HG03064 (cell line): ENCODE results near the gene S1PR2.
"Not testable (repeated sequence)": the region's sequence is repeated elsewhere in the genome, so short reads cannot be mapped to it uniquely, and the experiment has no call there.

Source experiments
- ATAC-seq: cut with Tn5 transposase; IDR thresholded peaks from one replicate; pipeline ENCODE4 v1.9.1; 2021; ENCODE audit warnings: low read depth; ENCODE audit not compliant: unreplicated experiment

Gene S1PR2

DNA sequence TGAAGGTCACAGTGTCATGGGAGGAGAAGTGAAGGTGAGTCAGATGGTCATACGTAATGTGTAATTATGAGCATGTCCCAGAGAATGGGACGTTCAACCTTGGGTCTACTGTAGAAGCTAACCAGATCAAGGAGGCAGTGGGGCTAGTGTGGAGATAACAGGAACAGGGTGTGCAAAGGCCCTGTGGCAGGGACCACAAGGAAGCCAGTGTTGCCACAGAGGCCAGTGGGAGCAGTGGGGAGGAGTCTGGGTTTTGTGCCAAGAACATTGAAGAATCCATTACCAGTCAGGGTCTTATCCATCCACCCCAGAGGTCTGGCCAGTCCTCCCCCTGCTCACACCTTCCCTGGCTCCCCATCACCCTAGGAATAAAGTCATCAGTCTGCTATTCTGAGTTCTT lies 24.2 kb upstream of the S1PR2 start:
- no peak for ATAC-seq

DNA sequence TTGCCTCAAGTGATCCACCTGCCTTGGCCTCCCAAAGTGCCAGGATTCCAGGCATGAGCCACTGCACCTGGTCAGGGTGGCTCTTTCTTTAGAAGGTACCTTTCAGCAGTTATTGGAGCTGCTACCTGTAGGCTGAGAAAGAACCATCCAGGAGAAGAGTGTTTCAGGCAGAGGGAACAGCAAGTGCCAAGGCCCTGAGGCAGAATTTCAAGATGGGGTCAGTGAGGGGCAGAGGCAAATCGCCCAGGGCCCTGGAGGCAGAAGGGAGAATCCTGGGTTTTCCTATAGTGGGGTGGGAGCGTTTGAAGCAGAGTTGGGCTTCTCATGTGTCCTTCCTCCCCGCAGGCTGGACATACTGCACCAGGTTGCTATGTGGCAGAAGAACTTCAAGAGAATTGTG lies 23.1 kb upstream of the S1PR2 start:
- no peak for ATAC-seq

- no peak for ATAC-seq
Observed at GRCh38 chr19:10252707-10253106, 21.6 kb upstream of the S1PR2 start.

DNA sequence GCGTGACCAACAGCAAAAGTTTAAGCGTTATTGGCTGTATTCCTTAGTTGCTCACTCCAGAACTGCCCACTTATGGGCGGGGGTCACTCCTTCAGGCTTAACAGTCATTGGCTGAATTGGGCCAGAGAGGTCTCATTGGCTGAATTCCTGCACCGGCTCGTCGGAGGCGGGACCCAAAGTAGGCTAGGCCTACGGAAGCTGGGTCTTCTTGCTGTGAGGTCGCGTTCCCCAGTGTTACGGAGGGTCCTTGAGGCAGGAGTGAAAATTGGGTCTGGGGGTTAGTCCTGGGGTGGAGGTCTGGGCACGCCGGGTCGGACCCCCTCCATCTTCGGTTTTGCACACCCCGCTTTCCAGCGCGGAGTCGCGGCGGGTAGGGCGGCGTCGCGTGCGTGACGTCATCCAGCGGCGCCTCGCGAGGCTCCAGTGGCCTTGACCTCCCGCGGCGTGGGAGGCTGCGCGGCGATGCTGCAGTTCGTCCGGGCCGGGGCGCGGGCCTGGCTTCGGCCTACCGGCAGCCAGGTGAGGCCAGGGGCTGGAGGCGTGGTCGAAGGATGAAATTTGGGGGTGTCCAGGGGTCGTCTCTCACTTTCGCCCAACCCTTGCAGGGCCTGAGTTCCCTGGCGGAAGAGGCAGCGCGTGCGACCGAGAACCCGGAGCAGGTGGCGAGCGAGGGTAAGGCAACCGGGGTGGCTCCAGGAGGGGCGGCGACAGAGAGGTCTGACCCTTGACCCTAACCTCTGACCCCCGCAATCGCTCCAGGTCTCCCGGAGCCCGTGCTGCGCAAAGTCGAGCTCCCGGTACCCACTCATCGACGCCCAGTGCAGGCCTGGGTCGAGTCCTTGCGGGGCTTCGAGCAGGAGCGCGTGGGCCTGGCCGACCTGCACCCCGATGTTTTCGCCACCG lies 20.9 kb upstream of the S1PR2 start, which contains the start of gene MRPL4:
MRPL4 (plus strand) TSS at position 423 of the 903 bp plus-strand sequence; CDS start at position 463, 40 bp downstream.
- peak; percentile 64 for ATAC-seq

- ATAC-seq = no peak
Observed at GRCh38 chr19:10246511-10246910, 15.4 kb upstream of the S1PR2 start.

DNA sequence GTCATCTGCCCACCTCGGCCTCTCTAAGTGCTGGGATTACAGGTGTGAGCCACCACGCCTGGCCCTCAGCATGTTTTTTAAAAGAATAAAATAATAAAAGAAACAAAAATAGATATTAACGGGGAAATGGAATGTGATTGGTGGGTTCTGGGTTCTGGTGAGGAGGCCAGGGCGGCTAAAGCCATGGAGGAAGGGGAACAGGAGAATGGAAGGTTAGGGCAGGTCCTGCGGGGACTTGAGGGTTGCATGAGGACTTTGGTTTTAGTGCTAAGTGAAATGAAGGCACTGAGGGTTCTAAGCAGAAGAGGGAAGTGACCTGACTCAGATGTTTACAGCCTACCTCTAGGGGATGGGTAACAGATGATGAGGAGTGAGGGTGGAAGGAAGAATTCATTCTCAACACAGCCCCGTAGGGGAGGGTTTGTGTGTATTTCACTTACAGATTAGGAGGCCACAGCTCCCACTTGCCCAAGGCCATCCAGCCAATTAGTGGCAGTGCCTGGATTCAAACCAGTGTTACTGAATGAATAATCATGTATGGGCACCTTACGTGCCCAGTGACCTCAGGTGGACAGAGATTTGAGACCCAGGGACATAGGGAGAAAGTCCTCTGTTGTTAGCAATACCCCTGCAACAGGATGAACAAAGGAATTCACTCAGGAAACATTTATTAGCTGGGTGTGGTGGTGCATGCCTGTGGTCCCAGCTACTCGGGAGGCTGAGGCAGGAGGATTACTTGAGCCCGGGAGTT lies 14.2 kb upstream of the S1PR2 start:
- ATAC-seq = no peak

- no peak for ATAC-seq
Observed at GRCh38 chr19:10243606-10244005, 12.5 kb upstream of the S1PR2 start.

DNA sequence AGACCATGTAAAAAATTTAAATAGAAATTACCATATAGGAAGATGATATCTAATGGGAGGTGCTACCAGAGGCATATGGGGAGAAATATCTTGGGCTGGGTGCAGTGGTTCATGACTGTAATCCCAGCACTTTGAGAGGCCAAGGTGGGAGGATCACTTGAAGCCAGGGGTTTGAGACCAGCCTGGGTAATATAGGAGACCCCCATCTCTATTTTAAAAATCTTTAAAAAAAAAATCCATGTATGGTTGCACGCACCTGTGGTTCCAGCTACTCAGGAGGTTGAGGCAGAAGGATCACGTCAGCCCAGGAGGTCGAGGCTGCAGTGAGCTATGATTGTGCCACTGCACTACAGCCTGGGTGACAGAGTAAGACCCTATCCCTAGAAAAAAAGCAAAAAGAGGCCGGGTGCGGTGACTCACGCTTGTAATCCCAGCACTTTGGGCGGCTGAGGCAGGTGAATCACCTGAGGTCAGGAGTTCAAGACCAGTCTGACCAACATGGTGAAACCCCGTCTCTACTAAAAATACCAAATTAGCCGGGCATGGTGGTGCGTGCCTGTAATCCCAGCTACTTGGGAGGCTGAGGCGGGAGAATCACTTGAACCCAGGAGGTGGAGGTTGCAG lies 10.8 kb upstream of the S1PR2 start:
- not testable (repeated sequence) for ATAC-seq

GRCh38 chr19:10238172-10238783 lies 7.1 kb upstream of the S1PR2 start:
- ATAC-seq = no peak

DNA sequence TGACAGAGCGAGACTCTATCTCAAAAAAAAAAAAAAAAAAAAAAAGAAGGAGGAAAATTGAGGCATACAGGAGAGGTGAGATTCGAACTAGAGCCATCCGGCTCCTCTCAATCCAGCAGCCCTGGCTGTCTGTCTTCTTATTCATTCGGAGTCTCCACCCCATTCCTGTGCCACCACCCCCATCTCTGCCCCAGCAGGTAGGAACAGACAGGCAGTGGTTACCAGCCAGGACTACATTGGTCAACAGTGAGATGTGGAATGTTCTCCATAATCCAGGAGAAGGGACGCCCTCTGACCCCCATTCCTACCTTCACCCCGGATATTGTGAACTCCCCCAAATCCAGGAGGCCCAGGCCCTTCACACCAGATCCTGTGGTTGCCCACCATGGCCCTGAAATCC lies 6.6 kb upstream of the S1PR2 start:
- no peak for ATAC-seq

DNA sequence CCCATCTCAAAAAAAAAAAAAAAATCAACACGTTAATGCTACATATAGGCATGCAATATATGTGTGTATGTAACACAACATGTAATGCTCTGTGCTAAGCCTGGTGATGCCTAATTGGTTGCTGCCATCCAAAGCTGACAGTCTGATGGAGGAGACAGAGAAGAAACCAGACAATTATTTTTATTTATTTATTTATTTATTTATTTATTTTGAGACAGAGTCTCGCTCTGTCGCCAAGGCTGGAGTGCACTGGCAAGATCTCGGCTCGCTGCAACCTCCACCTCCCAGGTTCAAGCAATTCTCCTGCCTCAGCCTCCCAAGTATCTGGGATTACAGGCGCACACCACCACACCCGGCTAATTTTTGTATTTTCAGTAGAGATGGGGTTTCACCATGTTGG lies 4.3 kb upstream of the S1PR2 start:
- not testable (repeated sequence) for ATAC-seq

DNA sequence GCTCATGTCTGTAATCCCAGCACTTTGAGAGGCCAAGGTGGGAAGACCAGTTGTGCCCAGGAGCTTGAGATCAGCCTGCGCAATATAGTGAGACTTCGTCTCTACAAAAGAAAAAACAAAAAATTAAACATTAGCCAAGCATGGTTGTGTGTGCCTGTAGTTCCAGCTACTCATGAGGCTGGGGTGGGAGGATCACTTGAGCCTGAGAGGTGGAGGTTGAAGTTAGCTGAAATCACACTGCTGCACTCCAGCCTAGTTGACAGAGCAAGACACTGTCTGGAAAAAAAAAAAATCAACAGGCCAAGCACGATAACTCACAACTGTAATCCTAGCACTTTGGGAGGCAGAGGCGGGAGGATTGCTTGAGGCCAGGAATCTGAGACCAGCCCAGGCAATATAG lies 3.9 kb upstream of the S1PR2 start:
- no peak for ATAC-seq

DNA sequence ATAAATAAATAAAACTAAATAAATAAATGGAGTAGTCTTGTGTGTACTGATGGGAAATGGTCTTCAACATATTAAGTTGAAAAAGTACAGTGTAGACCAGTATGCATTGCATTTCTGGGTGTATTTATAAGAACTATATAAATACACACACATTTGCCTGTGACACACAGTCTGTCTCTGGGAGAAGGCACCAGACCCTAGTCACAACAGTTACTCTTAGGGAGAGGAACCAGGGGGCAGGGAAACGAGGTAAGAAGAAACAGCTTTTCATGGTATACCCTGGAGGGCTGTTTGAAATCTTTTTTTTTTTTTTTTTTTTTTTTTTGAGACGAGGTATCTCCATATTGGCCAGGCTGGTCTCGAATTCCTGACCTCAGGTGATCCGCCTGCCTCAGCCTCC lies 2.8 kb upstream of the S1PR2 start:
- ATAC-seq = no peak

DNA sequence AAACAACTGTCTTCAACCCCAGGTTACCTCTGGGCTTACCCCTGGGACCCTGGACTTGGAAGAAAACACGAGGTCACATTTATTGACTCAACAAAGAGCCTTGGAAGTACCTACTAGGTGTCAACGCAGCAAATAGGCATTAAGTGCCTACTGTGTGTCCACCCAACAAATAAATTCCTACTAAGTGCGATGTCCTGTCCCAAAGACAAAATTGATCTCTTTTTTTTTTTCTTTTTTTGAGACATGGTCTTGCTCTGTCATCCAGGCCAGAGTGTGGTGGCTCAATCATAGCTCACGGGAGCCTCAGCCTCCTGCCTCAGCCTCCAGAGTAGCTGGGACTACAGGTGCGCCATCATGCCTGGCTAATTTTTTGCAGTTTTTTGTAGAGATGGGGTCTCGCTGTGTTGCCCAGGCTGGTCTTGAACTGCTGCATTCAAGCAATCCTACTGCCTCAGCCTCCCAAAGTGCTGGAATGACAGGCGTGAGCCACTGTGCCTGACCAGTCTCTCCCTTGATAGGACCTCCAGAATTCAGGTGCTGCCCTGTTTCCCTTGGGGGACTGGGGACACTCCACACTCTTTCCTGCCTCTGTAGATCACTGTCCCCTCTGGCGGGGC lies 589 bp upstream of the S1PR2 start:
- ATAC-seq = no peak

DNA sequence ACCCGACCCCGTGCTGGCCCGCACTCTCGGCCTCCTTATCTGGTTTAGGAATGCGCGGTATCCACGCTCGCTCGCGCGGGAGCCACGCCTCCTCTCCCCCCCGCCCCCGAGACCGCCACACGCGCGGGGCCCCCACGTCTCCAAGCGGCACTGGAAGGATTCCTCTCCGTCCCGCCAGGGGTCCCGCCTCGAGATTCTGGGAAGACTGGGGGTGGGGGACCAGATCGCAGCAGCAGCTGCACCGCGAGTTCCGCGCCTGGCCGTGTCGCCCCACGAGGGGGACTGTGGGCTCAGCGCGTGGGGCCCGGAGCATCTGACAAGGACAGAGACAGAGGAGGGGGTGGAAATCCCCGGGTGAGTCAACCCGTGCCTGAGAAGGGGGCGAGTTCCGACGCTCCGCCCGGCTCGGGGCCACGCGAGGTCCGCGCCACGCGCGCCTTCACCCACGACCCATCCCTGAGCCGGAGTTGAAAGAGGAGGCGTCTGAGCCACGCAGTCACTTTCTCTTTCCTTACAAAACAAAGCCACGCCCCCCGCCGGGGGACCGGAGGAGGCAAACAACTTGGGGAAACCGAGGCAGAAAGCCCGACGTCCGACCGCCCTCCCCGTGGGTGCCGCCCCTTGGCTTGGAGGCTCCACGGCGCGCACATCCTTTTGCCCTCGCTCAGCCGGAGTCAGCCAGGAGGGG lies 814 bp downstream of the S1PR2 start:
- ATAC-seq = no peak

GRCh38 chr19:10228920-10229319 lies 2.2 kb downstream of the S1PR2 start:
- no peak for ATAC-seq

GRCh38 chr19:10228393-10228792 lies 2.7 kb downstream of the S1PR2 start:
- ATAC-seq = no peak

DNA sequence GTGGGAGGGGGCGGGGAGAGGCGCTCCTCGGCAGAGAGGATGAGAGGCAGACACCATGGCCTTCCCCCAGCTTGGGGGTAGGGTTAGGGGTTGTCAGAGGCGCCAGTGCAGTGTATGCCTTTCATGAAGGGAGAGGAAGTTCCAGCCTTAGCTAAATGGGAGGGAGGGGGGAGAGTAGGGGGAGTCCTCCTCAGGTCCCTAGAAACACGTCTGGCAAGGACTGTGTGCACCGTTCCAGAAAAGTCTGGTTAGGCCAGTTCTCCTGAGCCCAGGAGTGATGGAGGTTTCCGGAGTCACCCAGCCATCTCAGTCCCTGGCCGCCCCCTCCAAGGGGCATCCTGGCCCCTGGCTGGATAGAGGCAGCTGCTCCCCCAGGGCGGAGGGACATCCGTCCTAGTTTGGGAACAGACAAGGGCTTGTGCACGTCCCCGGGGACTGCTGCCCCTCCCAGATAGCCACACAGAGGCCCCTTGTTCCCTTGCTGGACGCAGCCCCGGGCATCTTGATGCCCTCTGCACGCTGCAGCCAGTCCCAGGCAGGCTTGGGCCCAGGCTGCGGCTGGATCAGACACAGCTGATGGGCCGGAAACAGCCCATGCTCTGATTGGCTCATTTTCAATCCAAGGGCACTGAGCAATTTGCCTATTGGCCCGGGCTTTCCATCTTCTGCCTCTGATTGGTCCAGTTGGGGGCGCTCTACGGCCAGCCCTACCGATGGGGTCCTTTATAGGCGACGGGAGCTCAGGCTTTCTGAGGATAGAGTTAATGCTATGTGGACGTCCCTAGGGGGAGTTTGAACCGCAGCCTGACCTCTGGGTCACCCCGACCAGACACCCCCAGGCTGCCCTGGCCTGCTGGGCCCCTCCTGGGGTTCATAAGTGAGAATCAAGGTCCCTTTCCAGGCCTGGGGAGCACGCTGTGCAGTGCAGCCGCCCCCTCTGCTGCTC lies 3.8 kb downstream of the S1PR2 start:
- ATAC-seq = no peak
